ENCODE data around the gene BYSL.

- TF ChIP-seq CTCF (conservative IDR thresholded peaks at IDR 0.05; ENCODE audit: low read depth, low read length) (no peak), EZH2 (IDR thresholded peaks at IDR 0.05; ENCODE audit: low read length, unreplicated experiment) (no peak)
Measured at GRCh38 chr6:41937861-41938574, 16.7 kb downstream of the BYSL start.

All from PC-3 (cell line).